ENCODE measurements around the gene PTPRM.

- TF ChIP-seq RAD21 (IDR thresholded peaks at IDR 0.05; ENCODE audit: low read length), result no peak
- TF ChIP-seq CTCF (conservative IDR thresholded peaks at IDR 0.05; ENCODE audit: low read depth, low read length), result no peak
- TF ChIP-seq MXI1 (IDR thresholded peaks at IDR 0.05; ENCODE audit: borderline replicate concordance, low read depth, low read length), result no peak
- no peak for TF ChIP-seq RFX5 (IDR thresholded peaks at IDR 0.05; ENCODE audit: low read depth, low read length)
- no peak for TF ChIP-seq POLR2A (IDR thresholded peaks at IDR 0.05; ENCODE audit: low read depth, low read length)
- no peak for TF ChIP-seq MAFK (IDR thresholded peaks at IDR 0.05; ENCODE audit: low read depth, low read length)
- no peak for TF ChIP-seq RCOR1 (IDR thresholded peaks at IDR 0.05; ENCODE audit: insufficient replicate concordance, low read length)
- TF ChIP-seq USF2 (IDR thresholded peaks at IDR 0.05; ENCODE audit: low read depth, low read length), result no peak
- TF ChIP-seq CEBPB (IDR thresholded peaks at IDR 0.05; ENCODE audit: low read depth, low read length), result no peak
- no peak for TF ChIP-seq SMC3 (IDR thresholded peaks at IDR 0.05; ENCODE audit: low read depth, low read length)
- no peak for TF ChIP-seq FOS (IDR thresholded peaks at IDR 0.05; ENCODE audit: low read depth, low read length)
These were observed 575.8 kb downstream of the PTPRM start for GRCh38 chr18:8142932-8143331.
